ENCODE results near the gene ARPC5L. TPM values are rescaled to one million over a fixed set of nuclear protein-coding genes. Genes with fewer than 3 reads are reported as not detected.
"Not testable (repeated sequence)": the region's sequence is repeated elsewhere in the genome, so short reads cannot be mapped to it uniquely, and the experiment has no call there.

Gene ARPC5L
- total RNA-seq, 3 donors from 2014 or later, result 29.5 to 41.9 (median 37.2) TPM

- no peaks in the 10 kb centered on the region for H3K36me3 ChIP-seq (ENCODE audit: low read depth)
- H3K4me1 ChIP-seq (ENCODE audit: low read depth), result no peaks in the 10 kb centered on the region
- intact Hi-C loops (cut with DNase I, micrococcal nuclease), result no loop called here
- TF ChIP-seq CTCF (IDR thresholded peaks at IDR 0.05), result no peak
- DNase-seq (no peak), ATAC-seq (no peak)
- no peaks in the 10 kb centered on the region for H3K9me3 ChIP-seq
- H3K4me3 ChIP-seq, result no peak overlapping the region
These were observed 46.2 kb downstream of the ARPC5L start for GRCh38 chr9:124908098-124908497.

- H3K36me3 ChIP-seq (ENCODE audit: low read depth), result no peaks in the 10 kb centered on the region
- H3K4me1 ChIP-seq (ENCODE audit: low read depth), result no peaks in the 10 kb centered on the region
- no peak overlapping the region for H3K4me3 ChIP-seq
- no peaks in the 10 kb centered on the region for H3K9me3 ChIP-seq
- intact Hi-C loops (cut with DNase I, micrococcal nuclease), result no loop called here
- TF ChIP-seq CTCF (IDR thresholded peaks at IDR 0.05), result no peak
- ATAC-seq (no peak), DNase-seq (no peak)
These were observed 49.8 kb downstream of the ARPC5L start for GRCh38 chr9:124911766-124912165.

- TF ChIP-seq CTCF (IDR thresholded peaks at IDR 0.05), result no peak
- H3K9me3 ChIP-seq, result no peaks in the 10 kb centered on the region
- intact Hi-C loops (cut with DNase I, micrococcal nuclease), result no loop called here
- H3K36me3 ChIP-seq (ENCODE audit: low read depth), result no peaks in the 10 kb centered on the region
- no peak overlapping the region for H3K4me3 ChIP-seq
- DNase-seq (no peak), ATAC-seq (no peak)
- H3K4me1 ChIP-seq (ENCODE audit: low read depth), result no peaks in the 10 kb centered on the region
These were observed 51.4 kb downstream of the ARPC5L start for GRCh38 chr9:124913378-124913777.

- no peaks in the 10 kb centered on the region for H3K9me3 ChIP-seq
- no peak for TF ChIP-seq CTCF (IDR thresholded peaks at IDR 0.05)
- ATAC-seq, result no peak
- H3K4me1 ChIP-seq (ENCODE audit: low read depth), result no peaks in the 10 kb centered on the region
- H3K4me3 ChIP-seq, result no peak overlapping the region
- intact Hi-C loops (cut with DNase I, micrococcal nuclease), result no loop called here
- no peak for DNase-seq
- H3K36me3 ChIP-seq (ENCODE audit: low read depth), result no peaks in the 10 kb centered on the region
These were observed 52.9 kb downstream of the ARPC5L start for GRCh38 chr9:124914753-124915405.

- H3K36me3 ChIP-seq (ENCODE audit: low read depth); intact Hi-C loops (cut with DNase I, micrococcal nuclease); H3K4me1 ChIP-seq (ENCODE audit: low read depth); H3K4me3 ChIP-seq; H3K9me3 ChIP-seq: not testable (repeated sequence)
- ATAC-seq (peak; percentile 86), DNase-seq (peak in 2 of 3 donors; percentile 6 to 36)
These were observed 58.5 kb downstream of the ARPC5L start for GRCh38 chr9:124920394-124920793.

Other genes starting within 250 kb of the ARPC5L start
- 1 to 10 TPM; 5.6 to 8.4 (median 7.0) TPM for gene NR6A1, start 90.8 kb upstream of the ARPC5L start, total RNA-seq
- gene OLFML2A, start 85.0 kb upstream of the ARPC5L start, total RNA-seq, result 10 to 100 TPM in 1 of 3 donors, 1 to 10 TPM in 2; 2.8 to 48.3 (median 4.7) TPM
- gene WDR38, start 8.7 kb upstream of the ARPC5L start, total RNA-seq, result not detected
- 100 to 1,000 TPM; 676 to 897 (median 838) TPM for gene RPL35, start 173 bp upstream of the ARPC5L start, total RNA-seq
- 10 to 100 TPM; 23.6 to 37.1 (median 31.2) TPM for gene GOLGA1, start 79.0 kb downstream of the ARPC5L start, total RNA-seq